Measurements from ENCODE around the gene GHRL.
A peak's percentile ranks its signal among the peaks of the same experiment; 100 is the strongest.

The GHRL gene, protein sequence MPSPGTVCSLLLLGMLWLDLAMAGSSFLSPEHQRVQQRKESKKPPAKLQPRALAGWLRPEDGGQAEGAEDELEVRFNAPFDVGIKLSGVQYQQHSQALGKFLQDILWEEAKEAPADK

DNA sequence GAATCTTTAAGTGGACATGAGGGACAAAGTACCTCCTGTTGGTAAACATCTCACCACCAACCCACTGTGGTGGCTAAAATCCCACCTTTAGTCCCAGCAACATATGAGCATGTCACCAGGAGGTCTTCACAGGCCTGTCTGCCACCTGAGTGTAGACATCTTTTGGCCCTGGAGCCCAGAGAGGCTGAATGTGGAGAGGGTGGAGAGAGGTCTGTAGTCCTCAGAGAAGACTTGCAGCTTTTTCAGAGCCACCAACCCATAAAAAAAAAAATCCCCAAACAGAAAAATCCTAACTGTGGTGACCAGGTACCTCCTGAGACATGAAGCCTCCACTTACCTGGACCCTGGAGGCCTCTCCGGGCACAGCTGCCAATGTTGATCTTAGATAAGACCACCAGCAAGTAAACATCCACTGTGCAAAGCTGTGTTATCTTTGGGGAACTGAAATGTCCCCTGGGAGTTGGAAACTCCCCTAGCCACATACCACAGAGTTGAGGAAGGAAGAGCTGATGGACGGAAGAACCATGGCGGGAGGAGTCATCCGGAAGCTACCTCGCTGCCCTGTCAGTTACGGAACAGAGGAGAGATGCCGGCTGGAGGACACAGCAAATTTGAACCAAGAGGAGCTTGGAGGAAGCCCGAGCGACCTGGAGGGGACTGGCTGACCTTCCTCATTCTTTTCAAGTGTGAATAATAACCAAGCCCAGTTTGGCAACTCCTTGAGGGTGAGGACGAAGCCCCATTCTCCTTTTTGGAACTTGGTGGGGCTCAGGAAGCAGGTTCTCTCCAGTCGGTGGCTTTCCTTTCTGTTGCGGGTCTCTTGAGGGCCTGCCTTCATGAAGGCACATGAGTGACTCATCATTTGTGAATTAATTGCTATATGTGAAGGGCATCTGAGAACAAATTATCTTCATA is at the start of gene GHRL:
Gene GHRL (minus strand): TSS at position 443 of the 915 bp plus-strand sequence. CDS start 2,767 bp downstream, outside the sequence.
- peaks cover 64% of the 10 kb centered on the region for H3K36me3 Mint-ChIP-seq (ENCODE audit: low read depth)
- peaks cover 34% of the 10 kb centered on the region for H3K4me1 Mint-ChIP-seq (ENCODE audit: low read depth)
- peak within 1 kb of the TSS; percentile 35 for H3K4me3 Mint-ChIP-seq
- no peaks in the 10 kb centered on the region for H3K9me3 Mint-ChIP-seq
- peak within 1 kb of the TSS; percentile 76 for H3K27ac Mint-ChIP-seq
- no peaks in the 10 kb centered on the region for H3K27me3 Mint-ChIP-seq
- intact Hi-C loops (cut with micrococcal nuclease): no loop called here

DNA sequence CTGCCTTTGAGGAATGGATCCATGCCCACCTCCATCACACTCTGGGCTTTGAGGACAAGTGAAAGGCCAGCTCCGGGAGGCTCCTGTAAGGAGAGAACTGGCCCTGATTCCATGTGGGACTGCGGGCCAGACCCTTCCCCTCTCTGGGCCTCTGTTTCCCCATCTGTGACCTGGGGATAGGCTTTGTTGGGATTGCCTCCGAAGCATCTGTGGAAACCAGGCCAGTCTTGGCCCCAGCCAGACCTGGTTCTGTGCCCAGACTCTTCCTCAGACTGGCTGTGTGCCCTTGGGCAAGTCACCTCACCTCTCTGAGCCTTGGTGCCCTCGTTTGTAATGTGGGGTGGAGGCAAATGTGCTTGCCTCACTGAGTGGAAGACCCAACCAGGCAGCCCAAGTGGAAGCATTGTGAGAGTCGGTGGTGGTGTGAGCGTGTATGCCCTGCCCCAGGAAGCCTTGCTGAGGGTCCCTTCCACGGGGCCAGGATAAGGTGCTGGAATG is 49.2 kb upstream of the GHRL start:
- intact Hi-C loops (cut with micrococcal nuclease): no loop called here
- Mint-ChIP-seq H3K27me3 (peaks cover 7% of the 10 kb centered on the region), H3K9me3 (no peaks in the 10 kb centered on the region), H3K4me1 (ENCODE audit: low read depth) (no peaks in the 10 kb centered on the region), H3K27ac (no peak overlapping the region), H3K4me3 (no peak overlapping the region), H3K36me3 (ENCODE audit: low read depth) (no peaks in the 10 kb centered on the region)

DNA sequence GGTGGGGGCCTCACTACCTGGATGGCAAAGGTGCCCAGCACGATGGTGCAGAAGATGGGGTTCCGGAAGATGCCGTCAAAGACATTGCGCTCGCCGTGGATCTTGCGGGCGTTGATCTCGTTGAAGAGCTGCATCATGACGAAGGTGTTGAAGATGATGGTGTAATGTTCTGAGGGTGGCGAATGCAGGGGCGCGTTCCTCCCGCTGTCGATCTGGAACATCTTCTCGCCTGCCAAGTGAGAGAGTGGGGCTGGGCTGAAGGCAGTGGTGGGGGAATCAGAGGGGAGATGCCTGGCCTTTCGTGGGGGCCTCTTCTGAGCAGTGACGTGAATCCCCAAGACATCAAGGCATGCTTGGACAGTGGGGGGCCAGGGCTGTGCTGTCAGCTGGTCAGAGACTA is 47.7 kb upstream of the GHRL start:
- H3K27me3 Mint-ChIP-seq: peaks cover 7% of the 10 kb centered on the region
- no peaks in the 10 kb centered on the region for H3K9me3 Mint-ChIP-seq
- no peaks in the 10 kb centered on the region for H3K36me3 Mint-ChIP-seq (ENCODE audit: low read depth)
- intact Hi-C loops (cut with micrococcal nuclease): no loop called here
- no peaks in the 10 kb centered on the region for H3K4me1 Mint-ChIP-seq (ENCODE audit: low read depth)
- no peak overlapping the region for H3K27ac Mint-ChIP-seq
- H3K4me3 Mint-ChIP-seq: no peak overlapping the region

DNA sequence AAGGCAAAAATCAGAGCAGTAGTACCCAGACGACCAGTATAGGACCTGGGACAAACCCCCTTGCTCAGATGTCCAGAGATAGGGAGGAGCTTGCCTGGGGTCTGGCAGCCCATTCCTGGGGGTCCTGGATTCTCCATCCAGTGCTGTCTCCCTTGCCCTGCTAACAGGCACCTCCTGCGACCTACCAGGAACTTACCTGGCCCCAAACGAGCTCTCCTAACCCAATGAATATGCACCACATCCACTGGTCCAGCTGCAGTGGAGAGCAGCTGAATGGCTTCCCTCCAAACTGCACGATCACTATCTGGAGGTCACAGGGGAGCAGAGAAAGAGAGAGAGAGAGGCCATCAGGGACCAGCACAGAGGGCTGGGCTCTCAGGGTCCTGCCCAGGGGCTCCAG is 47.3 kb upstream of the GHRL start:
- intact Hi-C loops (cut with micrococcal nuclease): no loop called here
- no peak overlapping the region for H3K27ac Mint-ChIP-seq
- H3K9me3 Mint-ChIP-seq: no peaks in the 10 kb centered on the region
- H3K4me3 Mint-ChIP-seq: no peak overlapping the region
- H3K36me3 Mint-ChIP-seq (ENCODE audit: low read depth): no peaks in the 10 kb centered on the region
- peaks cover 7% of the 10 kb centered on the region for H3K27me3 Mint-ChIP-seq
- H3K4me1 Mint-ChIP-seq (ENCODE audit: low read depth): no peaks in the 10 kb centered on the region

DNA sequence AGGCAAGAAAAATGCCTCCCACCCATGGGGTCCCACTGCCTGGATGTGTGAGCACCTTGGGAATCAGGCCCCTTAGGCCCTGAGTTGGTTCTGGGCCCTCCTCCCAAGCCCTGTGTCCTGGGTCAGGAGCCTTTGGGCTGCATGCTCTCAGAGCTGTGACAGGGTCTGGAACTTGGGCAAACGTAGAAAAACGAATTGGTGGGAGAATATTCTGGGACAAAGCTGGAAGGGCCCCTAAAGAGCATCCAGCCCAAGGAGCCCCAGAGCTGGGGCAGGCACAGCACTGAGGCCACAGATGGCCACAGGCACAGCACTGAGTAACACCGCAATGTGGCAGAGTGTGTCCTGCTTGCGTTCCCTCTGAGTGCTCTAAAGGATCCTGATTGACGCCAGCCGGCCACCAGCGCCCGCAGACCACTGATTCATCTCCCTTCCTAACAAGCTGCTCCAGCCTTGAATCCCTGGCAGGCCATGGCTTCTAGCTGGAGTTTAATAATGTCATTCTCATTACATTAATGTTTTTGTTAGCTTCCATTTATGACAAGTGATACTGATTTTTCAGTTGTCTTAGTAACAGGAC is 46.7 kb upstream of the GHRL start:
- intact Hi-C loops (cut with micrococcal nuclease): no loop called here
- Mint-ChIP-seq H3K36me3 (ENCODE audit: low read depth) (no peaks in the 10 kb centered on the region), H3K27ac (no peak overlapping the region)

DNA sequence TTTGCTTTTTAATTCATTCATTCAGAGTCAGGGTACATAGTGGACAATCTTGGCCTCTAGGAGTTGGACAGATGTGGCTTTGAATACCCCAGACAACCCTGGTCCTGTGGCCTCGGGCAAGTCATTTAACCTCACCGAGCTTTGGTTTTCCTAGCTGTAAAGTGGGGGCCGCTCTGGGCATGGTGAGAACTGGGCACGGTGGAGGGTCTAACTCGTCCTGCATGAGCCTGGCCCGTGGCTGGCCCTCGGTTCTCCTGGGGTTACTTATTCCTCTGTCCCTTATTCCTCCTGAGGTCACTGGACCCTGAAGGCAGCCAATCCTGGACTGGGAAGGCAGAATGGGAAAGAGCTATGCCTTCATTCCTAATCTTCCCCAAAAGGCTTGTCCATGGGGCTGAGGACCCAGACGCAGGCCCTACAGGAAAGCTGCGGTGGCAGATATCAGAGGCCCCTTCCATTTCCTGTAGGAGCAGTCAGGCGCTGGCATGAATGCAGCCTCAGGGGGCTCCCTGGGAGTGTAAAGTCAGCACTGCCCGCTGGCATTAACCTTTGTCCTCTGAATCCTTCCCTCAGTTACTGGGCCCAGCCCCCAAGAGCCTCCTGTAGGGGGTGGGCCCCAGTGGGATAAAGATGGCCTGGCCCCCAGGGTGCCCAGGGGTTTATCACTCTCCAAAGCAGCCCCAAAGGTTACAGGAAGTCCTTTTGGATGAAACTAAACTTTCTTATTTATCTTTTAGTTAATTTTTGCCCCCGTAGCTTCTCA is 46.0 kb upstream of the GHRL start:
- intact Hi-C loops (cut with micrococcal nuclease): no loop called here
- Mint-ChIP-seq H3K4me1 (ENCODE audit: low read depth) (no peaks in the 10 kb centered on the region), H3K9me3 (no peaks in the 10 kb centered on the region), H3K36me3 (ENCODE audit: low read depth) (no peaks in the 10 kb centered on the region), H3K27ac (no peak overlapping the region), H3K4me3 (no peak overlapping the region), H3K27me3 (peaks cover 4% of the 10 kb centered on the region)

More for the DNA sequence above, 46.7 kb upstream of the GHRL start:
- Mint-ChIP-seq H3K9me3 (no peaks in the 10 kb centered on the region), H3K4me3 (no peak overlapping the region), H3K4me1 (ENCODE audit: low read depth) (no peaks in the 10 kb centered on the region), H3K27me3 (peaks cover 7% of the 10 kb centered on the region)

DNA sequence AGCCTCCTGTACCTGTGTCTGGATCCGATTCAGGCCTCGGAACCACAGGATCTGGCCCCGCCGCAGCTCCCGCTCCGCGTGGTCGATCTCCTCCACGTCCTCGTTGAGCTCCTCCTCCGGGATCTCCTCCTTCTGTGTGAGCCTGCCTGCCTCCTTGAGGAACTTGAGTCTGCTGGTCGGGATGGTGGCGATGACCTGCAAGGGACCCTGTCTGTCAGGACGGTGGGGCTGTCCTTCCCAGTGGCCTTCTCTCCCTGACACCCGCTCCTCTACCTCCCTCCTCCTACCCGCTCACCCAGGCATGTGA is 45.4 kb upstream of the GHRL start:
- H3K9me3 Mint-ChIP-seq: no peaks in the 10 kb centered on the region
- peaks cover 3% of the 10 kb centered on the region for H3K27me3 Mint-ChIP-seq
- no peak overlapping the region for H3K4me3 Mint-ChIP-seq
- intact Hi-C loops (cut with micrococcal nuclease): no loop called here
- H3K27ac Mint-ChIP-seq: no peak overlapping the region
- H3K4me1 Mint-ChIP-seq (ENCODE audit: low read depth): no peaks in the 10 kb centered on the region
- H3K36me3 Mint-ChIP-seq (ENCODE audit: low read depth): no peaks in the 10 kb centered on the region

DNA sequence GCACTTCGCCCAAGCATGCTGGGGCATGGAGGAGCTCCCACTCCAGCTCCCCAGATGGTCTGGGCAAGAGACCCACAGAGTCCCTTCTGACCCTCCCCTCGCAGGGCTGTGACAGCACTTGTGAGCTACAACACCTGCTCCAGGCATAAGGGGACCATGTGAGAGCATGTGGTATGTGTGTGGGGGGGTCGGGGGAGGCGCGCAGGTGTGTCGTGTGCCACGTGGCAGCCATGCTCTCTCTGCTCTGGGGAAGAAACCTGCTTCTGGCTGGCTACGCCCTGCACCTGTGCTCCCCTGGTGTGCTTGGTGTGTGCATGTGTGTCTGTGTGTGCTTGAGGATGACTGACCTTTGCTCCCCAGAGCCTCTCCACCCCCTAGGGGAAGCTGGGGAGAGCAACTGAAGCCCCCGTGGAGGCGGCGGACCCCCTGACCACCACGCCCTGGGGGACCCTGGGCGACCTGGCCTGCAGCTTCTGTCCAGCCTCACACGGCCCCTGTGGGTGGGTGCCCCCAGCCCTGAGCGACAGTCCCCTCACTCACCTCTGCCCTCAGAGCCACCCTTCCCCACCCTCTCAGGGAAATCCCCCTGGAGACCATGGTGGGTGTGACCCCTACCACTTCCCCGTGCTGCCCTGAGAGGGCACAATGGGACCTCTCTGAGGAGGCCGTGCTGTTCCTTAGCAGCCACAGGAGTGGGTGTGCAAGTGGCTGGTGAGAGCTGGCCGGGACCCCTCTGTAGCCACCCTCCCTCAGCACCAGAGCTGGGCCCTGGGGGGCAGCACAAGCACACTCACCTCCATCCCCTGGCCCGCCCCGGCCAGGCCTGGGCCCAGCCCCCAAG is 44.8 kb upstream of the GHRL start:
- intact Hi-C loops (cut with micrococcal nuclease): no loop called here
- no peaks in the 10 kb centered on the region for H3K36me3 Mint-ChIP-seq (ENCODE audit: low read depth)
- H3K27me3 Mint-ChIP-seq: peaks cover 3% of the 10 kb centered on the region
- no peaks in the 10 kb centered on the region for H3K9me3 Mint-ChIP-seq
- no peak overlapping the region for H3K27ac Mint-ChIP-seq
- no peaks in the 10 kb centered on the region for H3K4me1 Mint-ChIP-seq (ENCODE audit: low read depth)
- H3K4me3 Mint-ChIP-seq: no peak overlapping the region

DNA sequence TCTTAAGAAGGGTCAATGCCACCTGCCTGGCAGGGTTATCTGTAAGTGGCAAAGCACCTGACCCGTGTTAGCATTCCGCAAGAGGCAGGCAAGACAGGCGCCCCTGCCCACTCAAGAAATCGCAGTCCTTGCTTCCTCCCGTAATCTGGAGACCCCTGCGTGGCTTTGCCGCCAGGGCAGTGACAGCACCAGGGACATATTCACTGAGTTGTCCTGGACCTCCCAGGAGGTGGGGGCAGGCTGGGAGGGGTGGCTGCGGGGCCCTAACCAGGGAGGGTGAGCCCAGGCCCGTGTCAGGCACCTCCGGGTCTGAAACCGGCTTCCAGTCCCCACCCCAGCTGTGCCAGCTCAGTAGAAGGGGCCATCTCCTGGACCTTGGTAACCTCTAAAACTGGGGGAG is 44.0 kb upstream of the GHRL start:
- H3K27me3 Mint-ChIP-seq: peaks cover 5% of the 10 kb centered on the region
- no peaks in the 10 kb centered on the region for H3K9me3 Mint-ChIP-seq
- H3K4me3 Mint-ChIP-seq: no peak overlapping the region
- intact Hi-C loops (cut with micrococcal nuclease): no loop called here
- H3K4me1 Mint-ChIP-seq (ENCODE audit: low read depth): no peaks in the 10 kb centered on the region
- H3K36me3 Mint-ChIP-seq (ENCODE audit: low read depth): no peaks in the 10 kb centered on the region
- H3K27ac Mint-ChIP-seq: no peak overlapping the region

DNA sequence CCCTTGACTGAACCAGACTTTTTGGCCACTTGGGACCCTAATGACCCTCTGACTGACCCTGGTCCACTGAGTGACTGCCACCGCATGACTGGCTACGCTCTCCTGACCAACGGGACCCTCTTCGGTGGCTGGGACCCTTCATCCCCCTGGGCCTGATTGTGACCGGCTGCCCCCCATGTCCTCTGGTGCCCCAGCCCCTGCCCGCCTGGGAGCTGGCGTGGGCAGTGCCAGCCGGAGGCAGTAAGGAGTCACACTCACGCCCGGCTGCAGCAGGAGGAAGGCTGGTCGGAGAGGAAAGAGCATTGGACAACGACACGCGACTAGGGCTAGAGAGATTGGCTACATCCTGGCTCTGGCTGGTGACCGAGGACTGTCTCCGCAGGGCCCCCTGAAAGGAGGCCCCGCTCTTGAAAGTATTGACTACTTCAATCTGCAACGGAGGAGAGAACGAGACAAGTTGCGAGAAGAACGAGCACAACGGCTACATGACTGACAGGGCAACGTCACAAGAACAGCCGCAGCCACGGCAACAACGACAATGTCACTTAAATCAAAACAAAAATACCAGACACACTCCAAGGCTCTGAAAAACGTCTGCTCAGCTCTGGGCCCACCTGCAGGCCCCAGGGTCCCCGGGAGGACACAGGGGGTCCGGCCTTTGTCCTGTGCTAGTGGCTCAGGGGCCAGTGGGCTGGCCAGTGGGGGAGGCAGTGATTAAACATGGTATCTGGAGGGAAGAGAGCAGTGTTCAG is 43.3 kb upstream of the GHRL start:
- intact Hi-C loops (cut with micrococcal nuclease): no loop called here
- H3K36me3 Mint-ChIP-seq (ENCODE audit: low read depth): no peaks in the 10 kb centered on the region
- no peaks in the 10 kb centered on the region for H3K4me1 Mint-ChIP-seq (ENCODE audit: low read depth)
- H3K4me3 Mint-ChIP-seq: no peak overlapping the region
- no peak overlapping the region for H3K27ac Mint-ChIP-seq
- no peaks in the 10 kb centered on the region for H3K9me3 Mint-ChIP-seq
- H3K27me3 Mint-ChIP-seq: peaks cover 6% of the 10 kb centered on the region

DNA sequence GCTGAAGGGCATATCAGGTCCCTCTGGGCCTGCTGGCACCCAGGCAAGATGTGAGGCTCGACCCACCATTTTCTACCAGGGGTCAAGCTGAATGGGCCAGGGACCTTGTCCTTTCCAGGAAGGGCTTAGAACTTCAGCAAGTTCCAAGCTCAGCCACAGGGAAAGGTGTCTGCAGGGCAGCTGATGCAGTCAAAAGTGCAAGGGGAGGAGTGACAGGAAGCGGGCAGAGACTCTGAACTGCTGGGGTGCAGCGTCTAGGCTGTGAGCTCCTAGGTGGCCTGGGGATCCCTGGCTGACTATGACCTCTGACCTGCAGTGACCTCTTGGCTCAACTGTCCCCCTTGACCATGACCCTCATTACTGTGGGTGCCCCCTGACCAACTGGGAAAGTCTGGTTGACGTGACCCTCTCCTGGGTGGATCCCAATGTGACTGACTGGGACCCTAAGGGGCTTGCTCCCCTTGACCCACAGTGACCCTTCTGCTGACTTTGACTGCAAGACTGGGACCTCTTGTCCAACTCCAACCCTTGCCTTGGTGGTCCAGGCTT is 42.5 kb upstream of the GHRL start:
- H3K9me3 Mint-ChIP-seq: no peaks in the 10 kb centered on the region
- H3K27ac Mint-ChIP-seq: no peak overlapping the region
- intact Hi-C loops (cut with micrococcal nuclease): no loop called here
- H3K36me3 Mint-ChIP-seq (ENCODE audit: low read depth): no peaks in the 10 kb centered on the region
- peaks cover 9% of the 10 kb centered on the region for H3K27me3 Mint-ChIP-seq
- no peaks in the 10 kb centered on the region for H3K4me1 Mint-ChIP-seq (ENCODE audit: low read depth)
- H3K4me3 Mint-ChIP-seq: no peak overlapping the region

DNA sequence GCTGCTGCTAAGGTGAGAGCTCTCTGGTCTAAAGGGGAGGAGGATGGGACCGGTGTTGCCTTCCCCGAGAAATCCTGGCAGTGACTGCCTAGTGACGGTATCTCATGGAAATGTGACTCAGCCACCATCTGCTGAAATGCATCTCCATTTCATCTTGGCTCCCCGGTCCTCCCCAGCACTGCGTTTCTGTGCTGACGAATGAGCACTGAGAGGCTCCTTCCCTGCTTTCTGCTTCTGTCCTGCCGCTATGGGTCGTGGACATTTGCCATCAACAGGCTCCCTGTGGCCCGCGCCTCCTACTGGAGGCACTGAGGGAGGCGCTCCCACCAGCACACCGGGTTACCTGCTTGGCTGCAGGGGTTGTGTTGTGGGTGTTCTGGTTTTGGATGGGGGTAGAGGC is 41.7 kb upstream of the GHRL start:
- Mint-ChIP-seq H3K4me1 (ENCODE audit: low read depth) (no peaks in the 10 kb centered on the region), H3K27ac (no peak overlapping the region), H3K9me3 (no peaks in the 10 kb centered on the region), H3K27me3 (peaks cover 13% of the 10 kb centered on the region), H3K36me3 (ENCODE audit: low read depth) (no peaks in the 10 kb centered on the region), H3K4me3 (no peak overlapping the region)
- intact Hi-C loops (cut with micrococcal nuclease): no loop called here

DNA sequence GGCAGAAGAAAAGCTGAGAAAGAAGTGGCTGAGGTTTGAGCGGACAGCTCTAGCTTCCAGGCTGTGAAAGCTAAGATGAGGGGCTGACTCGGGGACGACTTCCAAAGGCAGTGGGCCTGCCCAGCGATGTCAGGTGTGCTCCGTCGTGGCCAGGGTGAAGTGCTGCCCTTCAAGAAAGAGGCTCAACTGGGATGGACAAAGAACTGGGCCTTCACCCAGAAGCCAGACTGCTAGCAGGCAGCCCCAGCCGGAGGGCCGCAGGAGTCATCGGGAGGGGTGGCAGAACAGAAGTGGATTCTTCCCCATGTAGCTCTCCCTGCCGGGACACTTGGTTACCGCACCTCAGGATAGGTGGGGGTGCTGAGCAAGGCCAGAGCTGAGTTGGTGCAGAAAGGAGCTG is 41.3 kb upstream of the GHRL start:
- intact Hi-C loops (cut with micrococcal nuclease): no loop called here
- H3K27ac Mint-ChIP-seq: no peak overlapping the region
- no peaks in the 10 kb centered on the region for H3K36me3 Mint-ChIP-seq (ENCODE audit: low read depth)
- peaks cover 18% of the 10 kb centered on the region for H3K27me3 Mint-ChIP-seq
- H3K9me3 Mint-ChIP-seq: no peaks in the 10 kb centered on the region
- H3K4me3 Mint-ChIP-seq: no peak overlapping the region
- H3K4me1 Mint-ChIP-seq (ENCODE audit: low read depth): no peaks in the 10 kb centered on the region
